GM12874 (cell line): ENCODE measurements around the gene CNKSR1.

ENCODE experiments used
- TF ChIP-seq, protein P1 (sequence below): IDR thresholded peaks from 2 replicates; pipeline ENCODE4 v1.5.1; 2011; ENCODE audit warnings: low read depth, mild to moderate bottlenecking, control low read depth, low read length, moderate library complexity; ENCODE audit not compliant: insufficient read depth

CNKSR1 gene

DNA sequence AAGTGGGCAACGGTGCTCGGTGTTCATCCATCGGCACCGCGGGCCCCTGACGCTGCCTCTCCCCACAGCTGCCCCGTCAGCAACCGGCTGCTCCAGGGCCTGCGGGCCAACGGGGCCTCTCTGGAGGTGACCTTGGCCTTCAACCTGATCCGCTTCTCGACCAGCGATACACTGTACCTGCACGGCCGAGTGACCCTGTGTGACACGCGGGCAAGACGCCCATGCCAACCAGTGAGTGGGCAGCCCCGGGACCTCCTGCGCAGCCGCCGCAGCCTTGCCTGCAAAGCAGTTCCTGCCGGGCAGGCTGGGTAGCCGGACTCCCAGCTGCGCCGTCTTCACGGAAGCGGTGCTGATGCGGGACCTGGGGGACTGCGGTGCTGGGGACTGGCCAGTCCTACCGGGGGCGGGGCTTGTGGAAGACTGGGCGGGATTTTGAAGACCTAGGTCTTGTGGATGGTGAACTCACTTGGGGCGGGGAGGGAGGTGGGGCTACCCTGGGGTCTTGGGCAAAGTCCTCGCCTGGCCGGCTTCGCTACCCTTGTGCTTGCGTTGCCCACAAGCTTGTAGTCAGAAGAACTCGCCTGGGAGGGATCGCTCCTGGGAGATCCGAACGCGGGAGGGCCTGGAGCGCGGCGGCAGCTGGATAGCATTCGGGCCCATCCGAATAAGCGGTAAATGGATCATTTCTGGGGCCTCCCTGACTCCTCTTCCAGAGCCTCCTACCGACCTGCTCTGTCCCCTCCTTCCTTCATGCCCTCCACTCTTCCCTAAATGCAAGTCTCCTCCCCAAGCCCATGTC, 47.9 kb downstream of the CNKSR1 start:
- TF ChIP-seq, protein P1, sequence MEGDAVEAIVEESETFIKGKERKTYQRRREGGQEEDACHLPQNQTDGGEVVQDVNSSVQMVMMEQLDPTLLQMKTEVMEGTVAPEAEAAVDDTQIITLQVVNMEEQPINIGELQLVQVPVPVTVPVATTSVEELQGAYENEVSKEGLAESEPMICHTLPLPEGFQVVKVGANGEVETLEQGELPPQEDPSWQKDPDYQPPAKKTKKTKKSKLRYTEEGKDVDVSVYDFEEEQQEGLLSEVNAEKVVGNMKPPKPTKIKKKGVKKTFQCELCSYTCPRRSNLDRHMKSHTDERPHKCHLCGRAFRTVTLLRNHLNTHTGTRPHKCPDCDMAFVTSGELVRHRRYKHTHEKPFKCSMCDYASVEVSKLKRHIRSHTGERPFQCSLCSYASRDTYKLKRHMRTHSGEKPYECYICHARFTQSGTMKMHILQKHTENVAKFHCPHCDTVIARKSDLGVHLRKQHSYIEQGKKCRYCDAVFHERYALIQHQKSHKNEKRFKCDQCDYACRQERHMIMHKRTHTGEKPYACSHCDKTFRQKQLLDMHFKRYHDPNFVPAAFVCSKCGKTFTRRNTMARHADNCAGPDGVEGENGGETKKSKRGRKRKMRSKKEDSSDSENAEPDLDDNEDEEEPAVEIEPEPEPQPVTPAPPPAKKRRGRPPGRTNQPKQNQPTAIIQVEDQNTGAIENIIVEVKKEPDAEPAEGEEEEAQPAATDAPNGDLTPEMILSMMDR = no peak

DNA sequence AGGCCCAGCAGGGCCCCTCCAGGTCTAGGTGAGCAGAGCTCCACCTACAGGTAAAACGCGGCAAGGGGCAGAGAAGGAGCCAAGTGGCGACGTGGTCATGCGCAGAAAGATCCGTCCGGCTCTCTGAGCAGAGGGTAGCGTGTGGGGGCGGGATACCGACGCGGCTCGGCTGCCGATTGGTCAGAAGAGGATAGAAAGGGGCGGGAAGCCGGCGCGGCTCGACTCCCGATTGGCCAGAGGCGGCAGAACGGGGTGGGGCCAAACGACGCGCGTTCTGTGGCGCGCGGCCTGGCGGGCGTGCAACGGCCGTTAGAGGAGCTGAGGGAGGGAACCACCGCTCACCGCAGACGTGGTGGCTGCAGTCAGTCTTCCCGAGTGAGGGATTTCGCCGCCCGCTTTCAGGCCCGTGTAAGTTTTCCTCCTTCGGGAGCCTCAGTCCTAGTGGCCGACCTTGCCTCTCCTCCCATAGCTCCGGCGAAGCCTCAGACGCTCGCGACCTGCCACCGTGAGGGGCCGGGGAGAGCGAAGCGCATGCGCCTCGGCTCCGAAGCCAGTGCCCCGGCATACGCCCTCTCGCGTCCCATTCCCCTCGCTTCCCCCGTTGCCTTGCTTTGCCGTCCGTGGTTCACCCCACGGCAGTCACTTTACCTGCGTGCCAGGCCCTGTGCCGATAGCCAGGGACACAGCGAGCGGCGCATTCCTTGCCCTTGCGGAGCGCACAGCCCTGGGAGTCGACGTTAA, 56.8 kb downstream of the CNKSR1 start, which contains the start of gene CEP85:
CEP85 (plus strand) TSS at position 298 of the 741 bp plus-strand sequence. CDS start 5,584 bp downstream, outside the sequence.
- TF ChIP-seq, protein P1 = peak; percentile 93

DNA sequence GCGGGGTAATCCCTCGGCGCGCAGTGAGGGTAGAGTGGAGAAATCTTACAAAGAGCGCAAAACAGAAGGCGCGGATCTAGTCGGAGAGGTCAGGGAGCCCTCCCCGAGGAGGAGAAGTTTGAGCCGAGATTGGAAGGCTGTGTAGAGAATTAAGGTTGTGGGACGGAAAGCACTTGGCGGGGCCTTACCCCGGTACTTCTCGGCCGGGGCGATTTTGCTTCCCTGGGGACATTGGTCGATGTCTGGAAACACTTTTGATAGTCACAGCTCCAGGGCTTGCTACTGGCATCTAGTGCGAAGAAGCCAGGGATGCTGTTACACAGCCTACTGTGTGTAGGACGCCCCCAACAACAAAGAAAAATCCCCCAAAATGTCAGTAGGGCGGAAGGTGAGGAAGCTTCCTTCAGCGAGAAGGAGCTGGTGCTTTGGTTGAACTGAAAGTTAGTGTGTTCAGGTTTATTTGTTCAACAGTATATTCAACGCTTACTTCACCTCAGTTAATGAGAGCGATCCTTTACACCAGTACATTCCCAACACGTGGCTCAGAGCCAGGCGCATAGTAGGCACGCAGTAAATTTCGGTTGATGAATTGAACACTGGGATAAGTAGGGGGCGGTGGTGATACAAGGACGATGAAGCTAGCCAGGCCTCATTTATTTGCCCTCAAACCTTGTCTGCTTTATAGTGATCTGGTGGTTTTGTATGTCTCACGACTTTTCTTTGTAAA, 57.5 kb downstream of the CNKSR1 start:
- TF ChIP-seq, protein P1 = 0 out of 2 replicates have a peak, but pooled peaks have one; percentile 20

DNA sequence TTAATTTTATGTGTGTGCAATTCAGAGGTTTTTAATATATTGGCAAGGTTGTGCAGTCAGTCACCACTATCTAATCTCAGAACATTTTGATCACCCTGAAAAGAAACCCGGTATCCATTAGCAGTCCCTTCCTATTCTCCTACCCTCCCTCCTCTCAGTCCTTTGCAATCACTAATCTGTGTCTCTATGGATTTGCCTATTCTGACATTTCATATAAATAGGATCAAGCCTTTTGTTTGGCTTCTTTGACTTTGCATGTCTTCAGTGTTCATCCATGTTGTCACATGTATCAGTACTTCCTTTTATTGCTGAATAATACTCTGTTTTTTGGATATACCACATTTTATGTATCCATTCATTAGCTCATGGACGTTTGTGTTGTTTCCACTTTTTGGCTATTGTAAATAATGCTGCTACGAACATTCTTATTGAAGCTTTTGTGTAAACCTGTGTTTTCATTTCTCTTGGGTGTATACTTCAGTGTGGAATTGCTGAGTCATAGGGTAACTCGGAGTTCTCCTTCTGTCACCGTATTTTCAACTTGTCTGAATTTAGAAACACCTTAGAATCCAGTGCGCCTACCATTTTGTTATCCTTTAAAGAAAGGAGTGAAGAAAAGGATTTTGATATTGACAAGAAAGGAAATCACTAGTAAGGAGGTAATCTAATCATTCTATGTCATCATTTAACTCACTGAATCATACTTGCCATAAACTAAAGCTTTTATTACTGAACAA, 60.1 kb downstream of the CNKSR1 start:
- TF ChIP-seq, protein P1 = no peak
